Measurements from ENCODE around the gene SUN5.

The SUN5 gene

DNA sequence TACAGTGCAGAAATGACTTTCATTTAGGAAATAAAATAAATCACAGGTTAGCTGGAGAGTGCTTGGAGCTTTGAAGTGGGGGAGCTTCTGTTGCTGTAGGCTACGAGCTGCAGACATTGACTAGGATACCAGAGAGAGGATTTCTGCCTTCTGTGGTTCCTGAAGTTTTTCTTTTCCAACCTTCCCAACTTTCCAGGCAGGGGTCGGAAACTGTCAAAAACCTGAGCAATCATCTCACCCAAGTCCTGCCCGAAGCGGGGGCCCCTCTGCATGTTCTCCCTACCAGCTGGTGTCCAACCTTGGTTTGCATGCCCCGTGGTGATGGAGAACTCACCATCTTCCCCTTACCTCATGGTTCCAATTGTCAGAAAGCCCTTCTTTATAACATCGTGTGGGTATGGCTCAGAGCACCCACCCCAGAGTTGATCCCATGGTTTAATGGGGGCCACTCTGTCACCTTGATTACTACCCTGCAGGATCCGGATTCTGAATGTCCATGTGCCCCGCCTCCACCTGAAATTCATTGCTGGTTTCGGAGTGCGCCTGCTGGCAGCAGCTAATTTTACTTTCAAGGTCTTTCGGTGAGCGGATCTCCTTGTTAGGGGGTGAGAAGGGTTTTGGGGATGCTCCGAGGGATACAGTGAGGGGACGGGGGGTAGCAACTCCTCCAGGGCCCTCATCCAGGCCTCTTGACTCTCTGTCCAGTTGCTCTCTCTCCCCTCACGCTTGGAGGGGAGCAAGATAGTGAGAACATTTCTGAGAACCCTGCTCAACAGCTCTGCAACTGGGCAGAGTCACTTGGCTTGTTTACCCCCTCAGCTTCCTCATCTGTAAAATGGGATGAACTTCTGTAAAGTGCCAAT lies 8.3 kb upstream of the SUN5 start:
- no peak for DNase-seq

DNA sequence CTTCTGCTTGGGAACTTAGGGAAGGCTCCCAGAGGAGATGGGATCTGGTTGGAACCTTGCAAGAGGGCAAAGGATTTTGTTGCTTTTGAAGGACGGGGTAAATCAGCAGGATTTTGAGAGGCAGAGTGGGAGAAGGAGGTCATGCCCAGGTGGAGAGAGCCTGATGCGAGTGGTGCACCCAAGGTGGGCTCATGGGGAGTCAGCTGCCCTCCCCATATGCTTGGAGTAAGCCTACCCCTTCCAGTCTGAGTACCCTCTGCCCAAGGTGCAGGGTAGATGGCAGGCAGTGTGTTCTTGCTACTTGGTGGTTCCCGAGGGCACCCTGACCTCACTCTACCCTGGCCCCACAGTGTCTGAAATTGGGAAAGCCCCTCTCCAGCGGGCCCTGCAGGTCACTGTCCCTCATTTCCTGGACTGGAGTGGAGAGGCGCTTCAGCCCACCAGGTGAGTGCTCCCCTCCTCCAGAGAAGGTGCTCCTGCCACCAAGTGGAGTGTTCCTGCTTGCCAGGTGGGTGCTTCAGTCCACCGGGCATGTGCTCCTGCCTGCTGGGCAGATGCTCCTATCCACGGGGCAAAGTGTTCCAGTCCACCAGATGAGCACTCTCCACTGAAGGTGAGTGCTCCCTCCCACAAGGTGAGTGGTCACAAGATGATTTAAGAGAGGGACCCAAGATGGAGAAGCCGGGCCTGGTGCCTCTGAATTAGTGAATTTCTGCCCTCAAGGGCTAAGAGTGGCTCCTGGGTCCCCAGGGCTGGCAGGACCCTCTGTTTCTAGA lies 6.6 kb upstream of the SUN5 start:
- DNase-seq, result no peak

DNA sequence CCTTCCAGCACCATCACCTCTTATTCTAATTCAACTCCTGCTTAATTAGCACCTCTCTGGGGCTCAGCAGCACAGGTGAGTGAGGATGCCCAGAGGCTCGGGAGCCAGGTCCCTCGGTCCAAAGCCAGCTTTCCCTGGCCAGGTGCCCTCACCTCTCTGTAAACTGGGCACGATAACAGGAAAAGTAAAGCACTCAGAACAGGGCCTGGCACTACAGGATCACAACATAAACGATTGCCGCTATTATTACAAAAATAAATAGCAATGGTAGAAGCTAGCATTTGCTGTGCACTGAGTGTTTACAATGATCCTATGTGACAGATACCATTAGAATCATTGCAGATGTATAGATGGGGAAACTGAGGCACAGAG lies 5.9 kb upstream of the SUN5 start:
- no peak for DNase-seq

DNA sequence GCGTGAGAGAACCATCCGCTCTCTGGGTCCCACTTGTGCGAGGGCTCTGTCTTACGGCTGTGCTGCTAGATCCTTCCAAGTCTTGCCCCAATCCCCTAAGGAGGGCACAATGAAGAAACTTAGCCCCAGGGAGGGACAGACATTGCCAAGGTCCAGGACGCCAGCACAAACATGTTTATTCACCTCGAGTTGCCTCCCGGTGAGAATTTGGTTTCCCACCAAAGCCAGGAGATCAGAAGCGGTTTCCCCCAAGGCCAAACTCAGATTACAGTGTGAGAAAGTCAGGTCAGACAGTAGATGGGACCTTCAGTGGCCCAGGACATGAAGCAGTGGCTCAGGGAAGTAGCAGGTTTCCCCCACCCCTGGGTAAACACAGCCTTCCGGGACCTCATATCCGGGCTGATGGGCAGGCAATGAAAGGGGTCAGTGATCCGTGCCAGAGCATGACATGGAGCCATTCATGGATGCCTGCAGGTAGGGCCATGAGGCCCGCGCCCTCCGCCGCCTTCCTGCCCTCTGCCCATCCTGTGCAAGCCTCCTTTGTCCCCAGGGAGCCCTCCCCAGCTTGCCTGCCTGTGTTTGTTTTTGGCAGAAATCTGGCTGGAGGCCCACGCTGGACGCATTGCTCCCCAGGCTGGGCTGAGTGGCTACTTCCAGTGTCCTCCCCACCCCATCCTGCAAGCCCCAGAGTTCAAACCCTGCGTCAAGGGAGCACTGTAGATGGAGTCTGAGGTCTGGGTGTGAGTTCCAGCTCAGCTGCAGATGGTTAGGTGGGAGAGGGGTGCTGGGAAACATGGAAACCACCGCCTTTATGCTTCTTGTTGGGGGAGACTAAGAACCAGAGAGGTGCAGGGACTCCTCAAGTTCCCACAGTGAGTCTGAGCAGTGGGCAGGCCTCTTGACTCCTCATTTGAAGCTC lies 5.2 kb upstream of the SUN5 start:
- DNase-seq, result no peak

DNA sequence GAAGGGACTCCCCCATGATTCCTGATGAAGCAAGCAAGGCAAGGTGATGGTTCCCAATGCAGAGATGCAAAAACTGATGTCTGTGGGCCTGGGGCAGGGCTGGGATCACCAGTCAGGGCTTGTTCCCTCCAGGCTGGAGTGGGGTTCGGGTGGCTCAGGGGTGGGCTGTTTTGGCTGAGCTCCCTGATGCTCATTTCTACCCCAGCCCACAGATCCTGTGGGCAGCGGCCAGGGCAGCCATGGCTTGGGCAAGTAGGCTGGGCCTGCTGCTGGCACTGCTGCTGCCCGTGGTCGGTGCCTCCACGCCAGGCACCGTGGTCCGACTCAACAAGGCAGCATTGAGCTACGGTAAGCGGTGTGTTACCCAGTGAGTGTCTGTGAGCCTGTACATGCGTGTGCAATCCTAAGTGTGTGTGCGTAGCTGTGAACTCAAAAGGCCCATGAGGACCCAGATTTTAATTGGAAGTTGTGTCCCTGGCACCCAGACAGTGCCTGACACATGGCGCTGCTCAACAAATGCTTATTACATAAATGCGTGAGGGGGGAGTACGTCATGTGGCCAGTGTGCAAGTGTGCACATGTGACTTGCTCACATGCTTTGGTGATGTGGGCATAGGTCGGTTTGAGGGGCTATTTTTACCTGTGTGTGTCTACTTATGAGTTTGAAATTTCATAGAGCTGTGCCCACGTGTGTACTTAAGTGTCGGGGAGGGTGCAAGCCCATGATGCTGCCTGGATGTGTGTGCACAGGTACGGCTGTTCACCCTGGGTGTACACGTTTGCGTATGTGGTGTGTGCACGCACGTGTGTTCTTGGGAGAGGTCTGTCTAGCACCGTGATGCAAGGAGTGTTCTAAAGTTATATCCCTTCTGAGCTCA lies 4.3 kb upstream of the SUN5 start:
- no peak for DNase-seq

DNA sequence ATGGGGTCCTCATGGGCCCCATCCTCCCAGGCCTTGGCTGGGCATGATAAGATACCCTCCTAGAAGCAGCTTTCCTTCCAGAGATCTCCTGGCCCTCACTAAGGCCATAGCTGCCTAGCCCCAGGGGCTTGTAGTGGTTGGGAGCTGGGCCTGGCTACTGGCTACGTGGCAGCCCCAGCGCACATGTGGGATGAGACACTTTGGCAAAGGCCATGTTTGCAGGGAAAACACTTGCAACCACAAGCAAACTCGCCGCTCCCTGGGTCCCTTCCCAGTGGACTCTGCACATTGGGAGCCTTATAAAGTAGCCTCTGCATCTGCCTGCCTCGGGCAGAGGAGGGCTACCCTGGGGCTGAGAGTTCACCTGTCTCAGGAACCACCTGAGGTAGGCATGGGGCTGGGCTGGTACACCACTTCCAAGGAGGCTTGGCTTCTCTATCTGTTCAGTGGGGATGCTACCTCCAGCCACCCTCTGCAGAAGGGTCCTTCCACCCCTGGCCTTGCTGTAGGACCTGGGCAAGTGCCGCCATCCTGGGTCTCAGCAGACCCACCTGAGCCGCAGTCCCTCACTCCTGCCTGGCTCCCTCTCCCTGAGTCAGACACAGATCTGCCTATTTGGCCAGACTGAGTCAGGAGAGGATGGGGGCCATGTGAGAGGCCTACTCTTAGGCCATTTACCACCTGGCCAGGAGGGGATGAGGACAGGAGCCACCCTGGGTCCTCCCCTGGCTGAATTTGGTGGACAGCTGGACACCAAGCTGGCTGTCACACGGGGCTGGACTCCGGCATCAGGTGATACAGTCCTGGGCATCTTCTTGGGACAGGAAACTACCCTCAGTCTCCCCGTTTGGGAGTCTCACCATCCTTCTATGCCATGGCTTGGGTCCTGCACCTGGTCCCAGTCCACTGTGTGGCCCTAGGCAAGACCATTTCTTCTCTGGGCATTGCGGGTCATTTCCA lies 3.4 kb upstream of the SUN5 start, which contains the start of gene BPIFB2:
Gene BPIFB2, plus strand, starts transcription at position 329 of the 960 bp plus-strand sequence. CDS start 871 bp downstream, outside the sequence.
- DNase-seq, result no peak

DNA sequence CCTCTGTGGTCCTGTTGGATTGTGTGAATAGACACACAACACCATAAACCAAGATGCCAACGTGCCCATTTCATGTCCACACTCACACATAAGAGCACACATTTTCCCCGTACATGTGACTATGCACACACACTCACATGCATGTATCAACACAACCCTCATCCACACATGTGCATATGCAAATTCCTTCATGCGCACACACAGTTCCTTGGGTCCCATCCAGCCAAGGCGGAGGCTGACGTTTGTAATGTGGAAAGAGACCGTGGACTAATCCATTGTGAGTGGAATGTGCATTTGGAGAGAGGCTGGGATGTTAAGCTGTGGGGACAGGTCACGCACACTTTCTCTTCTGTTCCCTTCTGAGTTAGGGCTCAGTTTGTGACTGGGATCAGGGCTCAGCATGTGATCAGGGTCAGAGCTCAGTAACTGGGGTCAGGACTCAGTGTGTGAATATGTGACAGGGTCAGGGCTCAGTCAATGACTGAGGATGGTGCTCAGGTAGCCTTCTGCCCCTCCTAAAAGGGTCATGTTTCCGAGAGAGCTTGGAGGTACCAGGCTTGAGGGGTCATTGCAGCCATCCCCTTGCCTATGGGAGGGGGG lies 2.6 kb upstream of the SUN5 start:
- no peak for DNase-seq

DNA sequence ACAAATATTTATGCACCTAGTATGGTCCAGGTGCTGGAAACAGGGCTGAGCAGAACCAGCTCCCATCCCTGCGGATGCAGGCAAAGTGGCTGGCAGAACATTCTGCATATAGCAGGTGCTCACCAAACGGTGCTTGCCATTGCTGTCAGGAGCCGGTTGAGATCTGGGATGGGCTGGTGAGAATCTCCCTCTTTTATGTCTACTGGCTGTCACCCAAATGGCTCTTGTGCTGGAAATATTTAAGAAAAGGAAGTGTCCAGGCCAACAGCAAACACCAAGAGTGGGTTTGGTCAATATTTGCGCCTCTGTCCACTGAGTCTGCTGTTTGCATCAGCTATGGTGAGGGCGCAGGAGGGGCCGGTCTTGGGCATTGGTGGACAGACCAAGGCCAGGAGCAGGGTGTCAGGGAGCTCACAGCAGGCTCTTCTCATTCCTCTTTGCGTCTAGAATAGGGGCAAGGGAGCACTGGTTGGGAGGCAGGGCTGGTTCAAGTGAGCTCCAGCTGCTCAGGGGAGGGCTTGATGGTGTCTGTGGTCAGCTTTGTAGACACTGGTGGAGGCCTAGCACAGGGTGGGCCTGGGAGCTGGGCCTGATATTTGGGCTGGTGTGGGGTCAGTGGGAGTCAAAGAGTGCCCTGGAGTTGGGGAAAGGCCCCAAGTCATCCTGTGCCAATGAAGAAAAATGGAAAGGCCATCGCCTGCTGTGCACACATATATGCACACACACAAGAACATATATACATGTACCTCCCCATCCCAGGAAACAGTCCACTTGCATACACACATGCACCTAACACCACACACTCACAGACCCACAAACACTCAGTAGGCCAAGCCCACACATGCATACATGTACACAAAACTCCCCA lies 1.9 kb upstream of the SUN5 start:
- DNase-seq, result no peak

DNA sequence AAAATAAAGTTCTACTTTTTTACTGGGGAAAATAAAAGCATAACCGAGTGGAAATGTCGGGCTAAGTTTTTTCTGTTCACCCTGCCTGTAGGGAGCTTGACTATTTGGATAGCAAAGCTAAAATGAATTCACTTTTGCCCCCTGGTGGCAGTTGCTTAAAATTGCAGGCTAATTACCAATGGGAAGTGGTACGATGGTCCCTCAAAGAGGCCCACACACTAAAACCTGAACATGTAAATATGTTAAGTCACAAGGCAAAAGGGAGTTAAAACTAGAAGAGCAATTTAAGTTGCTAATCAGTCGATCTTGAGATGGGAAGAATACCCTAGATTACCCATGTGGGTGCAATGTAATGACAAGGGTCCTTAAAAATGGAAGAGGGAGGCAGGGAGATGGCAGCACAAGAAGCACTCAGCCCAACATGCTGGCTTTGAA lies 916 bp upstream of the SUN5 start:
- DNase-seq, result no peak

DNA sequence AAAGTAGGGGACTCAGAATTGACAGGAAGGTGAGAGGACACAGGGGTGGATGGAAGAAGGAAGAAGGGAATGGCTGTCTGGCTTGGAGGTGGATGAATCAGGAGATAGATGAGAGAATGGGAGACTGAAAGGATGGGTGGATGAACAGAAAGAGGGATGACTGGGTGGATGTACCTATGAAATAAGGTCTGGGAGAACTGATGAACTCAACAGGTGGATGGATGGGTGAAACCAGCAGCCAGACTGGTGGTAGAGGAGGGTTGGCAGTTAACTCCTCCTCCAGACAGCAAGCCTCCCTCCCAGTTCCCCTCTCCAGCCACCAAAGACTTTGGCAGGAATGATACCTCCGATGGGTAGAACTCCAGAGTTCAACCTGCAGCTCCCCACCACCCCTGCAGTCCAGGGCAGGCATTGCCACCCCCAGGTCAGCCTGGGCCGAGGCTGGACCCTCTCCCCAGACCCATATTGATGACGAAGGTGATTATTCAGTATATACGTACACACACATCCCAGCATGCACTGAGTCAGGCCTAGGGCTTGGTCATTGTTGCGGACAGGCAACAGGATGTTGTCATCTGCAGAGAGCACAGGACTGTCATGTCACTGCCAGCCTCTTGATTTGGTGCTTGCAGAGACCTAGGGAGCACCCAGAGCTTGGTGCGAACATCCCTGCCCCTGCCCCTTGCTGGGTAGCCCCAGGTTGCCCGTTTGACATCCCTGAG lies 2.0 kb downstream of the SUN5 start:
- DNase-seq, result no peak

DNA sequence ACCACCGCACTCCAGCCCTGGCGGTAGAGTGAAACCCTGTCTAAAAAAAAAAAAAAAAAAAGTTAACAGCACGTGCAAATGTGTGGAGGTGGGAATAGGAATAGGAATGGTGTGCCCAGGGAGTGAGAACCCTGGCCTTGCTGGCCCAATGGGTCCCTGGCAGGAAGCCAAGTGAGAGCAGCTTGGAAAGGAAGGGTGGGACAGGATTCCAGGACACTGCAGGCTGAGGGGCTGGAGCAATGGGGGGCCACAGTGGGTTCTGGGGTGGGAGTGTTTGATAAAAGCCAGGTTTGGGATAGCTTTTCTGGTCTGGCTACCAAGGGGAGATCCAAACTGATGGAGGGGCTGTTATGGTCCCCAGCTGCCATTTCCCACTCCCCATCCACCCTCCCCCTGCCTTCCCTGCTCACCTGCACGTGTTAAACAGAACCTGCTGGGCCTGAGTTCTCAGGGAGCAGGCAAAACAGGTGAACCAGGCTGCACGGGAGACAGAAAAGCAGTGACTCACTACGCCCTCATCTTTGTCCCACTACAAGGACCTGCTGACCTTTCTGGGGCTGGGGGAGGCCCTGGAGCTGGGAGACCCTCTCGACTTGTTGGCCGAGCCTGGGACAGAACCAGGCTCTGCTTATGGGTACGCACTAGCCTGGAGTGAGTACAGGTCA lies 3.3 kb downstream of the SUN5 start:
- no peak for DNase-seq

DNA sequence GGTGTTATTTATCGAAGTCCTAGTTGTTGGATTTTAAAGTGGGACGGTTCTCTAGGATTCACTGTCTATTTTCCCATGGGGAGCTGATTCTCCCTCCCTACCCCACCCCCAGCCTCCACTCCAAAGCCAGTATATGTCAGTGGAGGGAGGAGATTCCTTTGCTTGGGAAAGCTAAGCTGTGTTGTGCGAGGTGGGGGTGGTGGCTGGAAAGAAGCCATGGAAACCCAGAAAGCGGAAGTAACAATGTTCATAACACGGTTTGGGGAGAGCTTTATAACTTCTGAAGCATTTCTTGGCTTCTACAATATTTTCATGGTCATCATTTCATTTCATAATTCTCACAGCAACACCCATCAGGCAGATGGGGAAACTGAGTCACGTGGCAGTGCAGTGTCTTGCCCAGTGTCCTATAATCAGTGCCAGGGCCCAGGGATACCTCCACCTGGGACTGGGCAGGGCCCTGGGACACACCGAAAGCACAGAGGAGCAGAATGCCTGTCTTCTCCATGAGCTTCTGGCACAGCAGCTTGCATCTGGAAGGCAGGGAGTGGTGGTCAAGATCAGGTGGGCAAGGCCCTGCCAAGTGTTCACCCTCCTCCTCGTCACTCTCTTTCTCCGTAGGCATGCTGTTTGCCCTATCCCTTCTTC lies 4.5 kb downstream of the SUN5 start:
- DNase-seq, result no peak

DNA sequence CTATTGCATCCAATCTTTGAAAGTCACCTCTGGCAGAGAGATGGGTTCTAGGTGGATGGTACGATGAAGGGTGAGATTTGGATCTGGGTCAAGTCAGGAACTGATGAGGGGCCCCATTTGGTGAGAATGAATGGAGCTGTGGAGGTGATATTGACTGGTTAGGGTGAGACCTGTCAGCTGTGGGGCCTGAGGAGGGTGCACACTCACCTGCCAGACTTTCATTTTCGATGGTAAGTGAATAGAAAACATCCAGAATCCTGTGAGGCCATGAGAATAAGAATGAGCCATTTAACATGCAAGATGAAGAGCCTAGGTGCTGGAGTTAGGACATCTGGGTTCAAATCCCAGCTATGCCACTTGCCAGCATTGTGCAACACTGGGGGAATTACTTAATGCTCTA lies 6.8 kb downstream of the SUN5 start:
- DNase-seq, result no peak

DNA sequence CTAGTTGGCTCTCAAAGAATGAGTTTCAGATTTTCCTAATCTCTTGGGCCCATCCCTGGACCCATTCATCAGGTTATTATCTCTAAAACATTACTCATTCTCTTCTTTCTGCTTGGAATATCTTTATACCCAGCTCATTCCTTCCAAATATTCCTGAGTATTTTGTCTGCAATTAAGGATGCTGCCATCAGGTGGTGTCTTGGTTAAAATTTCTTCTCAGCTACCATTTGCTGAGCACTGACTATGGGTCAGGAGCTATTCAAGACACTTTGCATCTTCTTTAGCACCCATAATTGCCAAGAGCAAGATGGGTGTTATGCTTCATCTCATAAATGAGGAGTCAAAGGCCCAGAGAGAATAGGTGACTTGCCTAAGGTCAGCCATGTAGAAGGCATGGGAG lies 8.4 kb downstream of the SUN5 start:
- DNase-seq, result no peak

DNA sequence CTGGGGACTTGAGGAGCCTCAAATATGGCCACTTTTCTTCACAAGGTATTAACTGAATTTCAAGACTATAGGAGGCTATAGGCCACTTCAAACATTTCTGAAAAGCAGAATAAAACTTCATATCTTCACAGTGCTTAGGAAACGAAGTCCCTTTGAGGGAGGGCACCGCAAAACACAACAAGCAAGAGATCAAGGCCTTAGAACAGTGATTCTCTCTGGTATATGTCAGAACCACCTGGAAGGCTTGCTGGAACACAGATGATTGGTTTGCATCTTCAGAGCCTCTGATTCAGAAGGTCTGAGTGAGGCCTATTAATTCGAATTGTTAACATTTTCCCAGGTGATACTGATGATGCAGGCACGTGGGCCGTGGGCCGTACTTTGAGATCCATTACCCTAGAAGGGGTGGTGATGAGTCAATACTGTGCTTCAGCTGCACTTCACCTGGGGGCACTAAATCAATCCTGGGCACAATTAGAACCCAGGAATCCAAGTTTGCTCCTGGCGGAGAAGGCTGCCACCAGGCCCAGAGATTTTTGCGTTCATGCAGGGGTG lies 10.7 kb downstream of the SUN5 start:
- DNase-seq, result no peak

DNA sequence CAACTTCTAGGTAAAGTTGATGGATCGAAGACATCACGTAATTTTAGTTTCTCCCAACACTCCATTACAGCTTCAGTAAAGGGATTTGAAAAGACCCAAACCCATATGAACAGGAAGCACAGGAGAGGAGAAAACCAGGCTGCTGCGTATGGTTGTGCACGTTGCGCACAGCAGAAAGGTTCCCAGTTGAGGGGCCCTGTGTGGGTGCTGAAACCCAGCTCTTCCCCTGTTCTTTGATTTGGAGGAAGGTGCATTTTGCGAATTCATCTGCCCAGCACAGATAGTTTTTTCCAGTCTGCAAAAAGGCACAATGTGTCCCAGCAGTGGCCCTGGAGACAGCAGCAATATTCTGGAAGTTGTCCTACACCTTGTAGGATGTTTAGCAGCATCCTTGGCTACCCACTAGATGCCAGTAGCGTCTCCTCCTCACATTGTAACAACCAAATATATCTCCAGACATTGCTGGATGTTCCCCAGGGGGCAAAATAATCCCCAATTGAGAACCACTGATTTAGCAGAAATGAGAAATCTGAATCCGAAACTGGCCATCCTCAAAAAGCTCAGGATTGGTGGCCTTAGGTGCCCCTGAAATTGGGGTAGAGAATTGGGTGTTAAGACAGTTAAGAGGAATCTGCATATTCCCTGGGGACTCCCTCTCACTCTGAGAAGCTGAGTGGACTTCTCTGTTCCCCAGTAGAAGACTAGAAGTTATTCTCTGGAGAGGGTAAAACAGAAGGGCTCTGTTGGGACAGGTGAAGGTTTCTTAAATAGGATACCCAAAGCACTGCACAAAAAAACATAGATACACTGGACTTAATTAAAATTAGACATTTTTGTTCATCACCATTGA lies 12.2 kb downstream of the SUN5 start:
- no peak for DNase-seq
